Naive thymus-derived CD8-positive, alpha-beta T cell (primary cell): ENCODE measurements around the gene UBE2E1. TPM values are rescaled to one million over a fixed set of nuclear protein-coding genes. Genes with fewer than 3 reads are reported as not detected.
"Not testable (repeated sequence)": the region's sequence is repeated elsewhere in the genome, so short reads cannot be mapped to it uniquely, and the experiment has no call there.

ENCODE experiments used
- ATAC-seq, 2 donors: fragments of 150-1000 bp; cut with Tn5 transposase in 1 of 2; sonication (Bioruptor Pico), chemical (Tn5 transposase) in 1 of 2; 1 replicate in 1 of 2; 2 replicates in 1 of 2; pipeline ENCODE4 v1.10.0; 2021; ENCODE audit warnings: mild to moderate bottlenecking in 2 of 2, moderate library complexity in 2 of 2
- POLR2A ChIA-PET: fragments of 350-600 bp; sonication (Branson Sonifier 250); formaldehyde crosslinking; loops from one replicate; lab custom pipeline; 2021; ENCODE audit warnings: antibody characterized with exemption; lab: Charles Lee
- DNase-seq, 10 donors: peaks; one replicate each; pipeline versions ENCODE4 v3.0.0 to v3.0.0-alpha.2; 2020 to 2022
- H3K27ac Mint-ChIP-seq, 10 donors: one replicate each; pipeline ENCODE4 v1.8.0; 2020 to 2022; ENCODE audit warnings: mild to moderate bottlenecking in 10 of 10, mixed read lengths in 10 of 10, moderate library complexity in 4 of 10, inconsistent platforms in 1 of 10
- H3K27me3 Mint-ChIP-seq, 5 donors: one replicate each; pipeline ENCODE4 v1.8.0; 2021 to 2022; ENCODE audit warnings: mixed read lengths in 5 of 5
- H3K36me3 Mint-ChIP-seq, 3 donors: one replicate each; pipeline ENCODE4 v1.8.0; 2020 to 2022; ENCODE audit warnings: mixed read lengths in 3 of 3, mild to moderate bottlenecking in 2 of 3, inconsistent platforms in 1 of 3
- H3K4me1 Mint-ChIP-seq, 4 donors: one replicate each; pipeline ENCODE4 v1.8.0; 2021 to 2022; ENCODE audit warnings: mixed read lengths in 4 of 4
- H3K4me3 Mint-ChIP-seq, 10 donors: one replicate each; pipeline ENCODE4 v1.8.0; 2020 to 2022; ENCODE audit warnings: mild to moderate bottlenecking in 10 of 10, mixed read lengths in 10 of 10, moderate library complexity in 6 of 10, inconsistent platforms in 1 of 10
- H3K9me3 Mint-ChIP-seq, 9 donors: one replicate each; pipeline ENCODE4 v1.8.0; 2020 to 2022; ENCODE audit warnings: mixed read lengths in 9 of 9, mild to moderate bottlenecking in 3 of 9, inconsistent platforms in 1 of 9, moderate library complexity in 1 of 9
- polyA plus RNA-seq, 3 donors: library from polyadenylated mRNA; unstranded; fragments of 300-500 nt; fragmentation: Illumina TruSeq; gene quantifications; one replicate each; pipeline ENCODE4 v1.2.3, GENCODE V29; 2021
- total RNA-seq, 8 experiments: library from RNA in 2 of 8; stranded (reverse) in 2 of 8; gene quantifications; one replicate each; pipeline ENCODE4 v1.2.3 and lab custom pipeline; 2021 to 2026

UBE2E1 gene
- total and polyA plus RNA-seq, 5 experiments from 2014 or later = 5.6 to 65.6 (median 14.7) TPM

GRCh38 chr3:23900744-23901143 is 95.0 kb downstream of the UBE2E1 start:
- H3K4me1 Mint-ChIP-seq = peaks cover 0 to 4% (median 1%) of the 10 kb centered on the region in 4 donors
- no peaks in the 10 kb centered on the region for H3K27me3 Mint-ChIP-seq
- peaks cover 5 to 74% (median 35%) of the 10 kb centered on the region in 3 donors for H3K36me3 Mint-ChIP-seq
- no peak for ATAC-seq
- H3K27ac Mint-ChIP-seq = no peak overlapping the region
- no peak for DNase-seq
- H3K9me3 Mint-ChIP-seq = no peaks in the 10 kb centered on the region
- no peak overlapping the region for H3K4me3 Mint-ChIP-seq
- POLR2A ChIA-PET = interaction anchor here (0.7 to 1.0 kb wide), 2 partner anchors 16 to 126 kb away, joined by 3 to 5 read pairs; partner anchors contain the start of genes NKIRAS1 and RPL15

DNA sequence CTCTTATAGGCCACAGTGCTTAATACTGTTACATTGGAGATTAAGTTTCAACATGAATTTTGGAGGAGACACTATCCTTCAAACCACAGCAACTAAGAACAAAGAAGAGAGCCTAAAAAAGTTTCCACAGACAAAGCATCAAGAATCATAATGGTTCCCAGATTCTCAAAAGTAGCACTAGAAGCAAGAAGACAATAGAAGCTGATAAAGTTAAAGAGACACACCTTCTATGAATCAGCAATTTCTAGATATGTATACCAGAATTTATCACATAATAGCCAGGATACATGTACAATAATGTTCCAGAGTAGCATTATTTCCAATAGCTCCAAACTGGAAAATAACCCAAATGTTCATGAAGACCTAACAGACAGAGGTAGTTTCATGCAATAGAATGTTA is 98.8 kb downstream of the UBE2E1 start:
- peaks cover 0 to 2% (median under 1%) of the 10 kb centered on the region in 4 donors for H3K4me1 Mint-ChIP-seq
- no peaks in the 10 kb centered on the region for H3K9me3 Mint-ChIP-seq
- DNase-seq (no peak), ATAC-seq (no peak)
- no peak overlapping the region for H3K4me3 Mint-ChIP-seq
- peaks cover 0 to 67% (median 33%) of the 10 kb centered on the region in 3 donors for H3K36me3 Mint-ChIP-seq
- POLR2A ChIA-PET = no interaction called here
- H3K27me3 Mint-ChIP-seq = no peaks in the 10 kb centered on the region
- H3K27ac Mint-ChIP-seq = peak overlapping the region in 1 of 10 donors; percentile 8

GRCh38 chr3:23909341-23909740 is 103.6 kb downstream of the UBE2E1 start:
- H3K36me3 Mint-ChIP-seq = peaks cover 0 to 44% (median 15%) of the 10 kb centered on the region in 3 donors
- ATAC-seq = no peak
- peaks cover 0 to 7% (median 2%) of the 10 kb centered on the region in 4 donors for H3K4me1 Mint-ChIP-seq
- H3K4me3 Mint-ChIP-seq = no peak overlapping the region
- no peaks in the 10 kb centered on the region for H3K27me3 Mint-ChIP-seq
- H3K9me3 Mint-ChIP-seq = no peaks in the 10 kb centered on the region
- no peak for DNase-seq
- H3K27ac Mint-ChIP-seq = no peak overlapping the region
- POLR2A ChIA-PET = interaction anchor here (1.0 kb wide), 1 partner anchor 8 kb away, joined by 3 read pairs; the partner anchor contains the start of genes NKIRAS1 and RPL15

DNA sequence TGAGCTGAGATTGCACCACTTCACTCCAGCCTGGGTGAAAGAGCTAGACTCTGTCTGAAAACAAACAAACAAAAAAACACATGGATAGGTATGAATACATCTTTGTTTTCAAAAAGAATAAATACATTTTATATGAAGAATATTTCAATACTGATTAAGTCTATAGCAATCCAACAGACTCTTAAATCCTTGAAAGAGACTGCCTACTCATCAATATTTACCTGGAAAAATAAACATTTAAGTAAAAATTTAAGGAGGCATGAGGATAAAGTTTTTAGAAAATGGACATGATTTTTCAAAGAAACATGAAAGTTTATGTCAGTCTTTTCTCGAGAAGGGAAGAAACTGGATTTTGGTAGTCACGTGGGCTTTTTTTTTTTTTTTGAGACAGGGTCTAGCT is 105.6 kb downstream of the UBE2E1 start:
- no peak overlapping the region for H3K27ac Mint-ChIP-seq
- POLR2A ChIA-PET = no interaction called here
- ATAC-seq (no peak), DNase-seq (no peak)
- peaks cover 0 to 33% (median 6%) of the 10 kb centered on the region in 3 donors for H3K36me3 Mint-ChIP-seq
- H3K4me1 Mint-ChIP-seq = peaks cover 8 to 23% (median 18%) of the 10 kb centered on the region in 4 donors
- no peak overlapping the region for H3K4me3 Mint-ChIP-seq
- H3K27me3 Mint-ChIP-seq = no peaks in the 10 kb centered on the region
- no peaks in the 10 kb centered on the region for H3K9me3 Mint-ChIP-seq

DNA sequence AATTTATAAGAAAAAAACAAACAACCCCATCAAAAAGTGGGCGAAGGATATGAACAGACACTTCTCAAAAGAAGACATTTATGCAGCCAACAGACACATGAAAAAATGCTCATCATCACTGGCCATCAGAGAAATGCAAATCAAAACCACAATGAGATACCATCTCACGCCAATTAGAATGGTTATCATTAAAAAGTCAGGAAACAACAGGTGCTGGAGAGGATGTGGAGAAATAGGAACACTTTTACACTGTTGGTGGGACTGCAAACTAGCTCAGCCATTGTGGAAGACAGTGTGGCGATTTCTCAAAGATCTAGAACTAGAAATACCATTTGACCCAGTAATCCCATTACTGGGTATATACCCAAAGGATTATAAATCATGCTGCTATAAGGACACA is 106.6 kb downstream of the UBE2E1 start:
- POLR2A ChIA-PET, H3K9me3 Mint-ChIP-seq, ATAC-seq, H3K27me3 Mint-ChIP-seq, DNase-seq, H3K4me3 Mint-ChIP-seq, H3K27ac Mint-ChIP-seq: not testable (repeated sequence)
- peaks cover 0 to 30% (median 6%) of the 10 kb centered on the region in 3 donors for H3K36me3 Mint-ChIP-seq
- peaks cover 12 to 25% (median 21%) of the 10 kb centered on the region in 4 donors for H3K4me1 Mint-ChIP-seq

DNA sequence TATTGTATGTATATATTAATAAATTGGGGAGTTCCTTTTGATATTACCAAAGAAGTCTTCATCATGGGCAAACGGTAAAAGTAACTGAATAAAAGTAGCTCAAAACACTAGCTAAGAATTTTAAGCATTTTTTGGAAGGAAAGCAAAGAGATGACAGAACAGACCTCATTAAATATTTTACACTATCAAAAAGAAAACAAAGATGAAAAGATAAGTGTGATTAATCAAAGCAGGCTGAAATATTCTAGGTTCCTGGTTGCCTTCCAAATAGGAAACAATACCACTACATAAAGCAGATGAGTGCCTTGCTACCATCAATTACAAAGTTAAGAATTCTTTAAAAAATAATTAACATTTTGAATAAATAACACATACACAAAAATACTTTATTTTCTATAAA is 107.4 kb downstream of the UBE2E1 start:
- no peak overlapping the region for H3K27ac Mint-ChIP-seq
- ATAC-seq = no peak
- DNase-seq = no peak
- H3K27me3 Mint-ChIP-seq = no peaks in the 10 kb centered on the region
- peaks cover 7 to 33% (median 10%) of the 10 kb centered on the region in 3 donors for H3K36me3 Mint-ChIP-seq
- peaks cover 18 to 31% (median 28%) of the 10 kb centered on the region in 4 donors for H3K4me1 Mint-ChIP-seq
- POLR2A ChIA-PET = interaction anchor here (1.1 kb wide), 1 partner anchor 16 kb away, joined by 6 read pairs; no protein-coding TSS in a partner anchor
- no peak overlapping the region for H3K4me3 Mint-ChIP-seq
- H3K9me3 Mint-ChIP-seq = no peaks in the 10 kb centered on the region

DNA sequence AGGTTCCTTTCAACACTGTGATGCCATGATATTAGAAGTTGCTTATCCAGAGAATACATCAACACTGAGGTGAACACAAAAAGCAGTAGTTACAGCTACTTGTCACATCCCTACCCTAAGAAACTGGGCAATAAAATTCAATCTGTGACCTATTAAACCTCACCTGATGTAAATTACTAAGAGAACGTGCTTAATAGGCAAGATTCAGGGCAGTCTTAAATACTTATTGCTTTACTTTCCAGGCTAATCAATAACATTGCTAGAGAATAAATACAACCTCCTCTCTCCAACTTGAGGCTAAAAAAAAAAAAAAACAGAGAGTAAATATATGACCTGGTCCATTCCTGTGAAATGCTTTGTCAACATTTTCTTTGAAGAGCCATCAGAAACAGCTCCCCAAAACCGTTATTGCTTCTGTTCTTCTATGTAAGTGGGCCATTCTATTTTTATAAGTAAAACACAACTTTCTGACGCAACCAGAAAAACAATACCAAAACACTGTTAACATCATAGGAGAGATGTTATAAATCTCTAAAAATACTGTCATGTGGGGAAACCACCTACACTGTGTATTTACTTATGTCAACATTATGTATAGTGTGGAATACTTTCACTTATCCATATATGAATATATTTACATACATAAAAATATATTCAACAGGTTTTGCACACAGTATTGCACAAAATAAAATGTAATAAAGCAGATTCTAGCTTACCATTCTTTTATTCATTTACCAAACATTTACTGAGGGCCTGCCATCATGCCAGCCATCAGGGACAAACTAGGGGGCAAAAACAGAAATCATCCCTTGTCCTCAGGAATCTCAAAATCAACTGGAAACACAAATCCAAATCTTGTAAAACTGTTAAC is 108.4 kb downstream of the UBE2E1 start:
- H3K27ac Mint-ChIP-seq = peak overlapping the region in 1 of 10 donors; percentile 4
- POLR2A ChIA-PET = interaction anchor here (1.1 kb wide), 1 partner anchor 16 kb away, joined by 6 read pairs; no protein-coding TSS in a partner anchor

GRCh38 chr3:23915537-23916108 is 109.9 kb downstream of the UBE2E1 start:
- no peaks in the 10 kb centered on the region for H3K9me3 Mint-ChIP-seq
- POLR2A ChIA-PET = interaction anchor here (1.1 to 4.2 kb wide), 5 partner anchors 10 to 108 kb away, joined by 6 to 105 read pairs (median 7); partner anchors contain the start of gene NR1D2
- H3K27ac Mint-ChIP-seq = peak overlapping the region in 9 of 10 donors; percentile 53 to 99 (median 98)
- H3K36me3 Mint-ChIP-seq = peaks cover 10 to 38% (median 11%) of the 10 kb centered on the region in 3 donors
- H3K4me1 Mint-ChIP-seq = peaks cover 28 to 56% (median 50%) of the 10 kb centered on the region in 4 donors
- DNase-seq = no peak
- no peaks in the 10 kb centered on the region for H3K27me3 Mint-ChIP-seq
- H3K4me3 Mint-ChIP-seq = peak overlapping the region; percentile 95 to 99 (median 98)
- ATAC-seq = no peak

More for the DNA sequence above, 108.4 kb downstream of the UBE2E1 start:
- DNase-seq = no peak
- no peaks in the 10 kb centered on the region for H3K9me3 Mint-ChIP-seq
- peaks cover 25 to 40% (median 37%) of the 10 kb centered on the region in 4 donors for H3K4me1 Mint-ChIP-seq
- ATAC-seq = no peak
- H3K36me3 Mint-ChIP-seq = peaks cover 10 to 35% (median 11%) of the 10 kb centered on the region in 3 donors
- peak overlapping the region in 1 of 10 donors; percentile 24 for H3K4me3 Mint-ChIP-seq
- H3K27me3 Mint-ChIP-seq = no peaks in the 10 kb centered on the region

DNA sequence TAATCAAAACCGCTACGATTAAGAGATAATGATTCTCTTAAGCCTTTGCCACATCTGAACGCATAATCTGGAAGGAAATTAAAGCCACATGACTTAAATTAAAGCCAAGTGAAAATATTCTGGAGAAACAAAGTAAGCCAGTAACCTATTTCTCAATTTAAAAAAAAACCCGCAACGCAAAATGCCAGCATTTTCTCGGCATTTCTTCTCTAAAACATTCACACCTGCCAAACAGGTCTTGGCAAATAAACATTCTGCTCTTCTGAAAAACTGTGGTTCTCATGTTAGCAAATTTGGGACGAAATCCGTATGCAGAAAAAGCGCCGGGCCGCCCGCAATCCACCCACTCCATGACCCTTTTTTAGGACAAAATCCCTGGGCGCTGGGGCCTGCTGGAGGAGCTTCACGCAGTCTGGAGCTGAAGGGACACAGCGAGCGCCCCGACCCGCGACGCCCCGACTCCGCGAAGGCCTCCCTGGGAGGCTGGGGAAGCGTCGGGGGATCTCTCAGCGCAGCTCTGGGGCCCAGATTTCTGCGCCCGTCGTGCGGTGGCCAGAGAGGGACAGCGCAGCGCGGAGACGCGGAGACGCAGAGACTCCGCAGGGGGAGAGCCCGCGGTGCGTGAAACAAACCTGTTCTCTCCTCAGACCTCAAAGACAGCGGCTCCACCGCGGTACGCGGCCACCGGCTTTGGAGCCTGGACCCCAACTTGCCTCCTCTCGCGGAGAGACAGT is 110.6 kb downstream of the UBE2E1 start:
- POLR2A ChIA-PET = interaction anchor here (0.7 to 4.2 kb wide), 23 partner anchors 7 to 1867 kb away, joined by 3 to 105 read pairs (median 4); partner anchors contain the start of genes NGLY1 and NR1D2
- peak overlapping the region; percentile 96 to 99 (median 98) for H3K27ac Mint-ChIP-seq
- no peaks in the 10 kb centered on the region for H3K27me3 Mint-ChIP-seq
- DNase-seq (no peak), ATAC-seq (peak; percentile 40 to 51)
- H3K9me3 Mint-ChIP-seq = no peaks in the 10 kb centered on the region
- H3K36me3 Mint-ChIP-seq = peaks cover 9 to 43% (median 11%) of the 10 kb centered on the region in 3 donors
- peaks cover 29 to 59% (median 50%) of the 10 kb centered on the region in 4 donors for H3K4me1 Mint-ChIP-seq
- H3K4me3 Mint-ChIP-seq = peak overlapping the region; percentile 95 to 99 (median 98)

DNA sequence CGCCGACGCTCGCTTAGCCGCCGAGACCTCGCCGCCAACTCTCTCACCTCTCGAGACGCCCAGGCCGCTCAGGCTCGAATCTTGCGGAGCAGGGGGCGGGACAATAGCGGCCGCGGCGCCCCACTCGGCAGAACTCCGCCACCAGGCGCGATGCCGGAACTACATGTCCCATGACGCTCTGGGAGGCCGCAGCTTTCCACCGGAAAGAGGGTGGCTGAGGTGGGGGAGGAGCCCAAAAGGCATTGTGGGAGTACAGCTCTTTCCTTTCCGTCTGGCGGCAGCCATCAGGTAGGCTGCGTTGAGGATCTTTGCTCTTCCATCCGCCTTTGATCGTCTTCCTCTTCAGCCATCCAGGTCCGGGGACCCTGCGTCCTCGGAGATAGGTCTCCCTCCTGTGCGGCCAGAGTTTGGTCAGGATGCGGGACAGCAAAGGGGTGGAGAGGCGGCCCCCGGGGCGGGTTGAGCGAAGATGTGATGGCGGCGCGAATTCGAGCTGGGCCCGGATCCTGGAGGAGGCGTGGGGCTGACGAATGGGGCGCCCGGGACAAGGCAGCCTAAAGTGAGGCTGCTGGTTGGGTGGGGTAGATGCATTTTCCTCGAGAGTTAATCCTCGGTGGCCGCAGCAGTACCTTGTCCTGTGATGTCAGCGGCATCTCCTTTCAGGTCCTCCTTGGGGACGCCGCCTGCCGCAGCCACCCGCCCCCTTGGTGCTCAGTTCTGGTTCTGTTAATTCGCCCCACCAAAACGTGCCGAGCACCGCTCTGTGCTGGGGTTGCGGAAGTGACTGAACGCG is 111.3 kb downstream of the UBE2E1 start, which contains the start of the genes NKIRAS1 and RPL15:
Gene NKIRAS1, minus strand, starts transcription at position 105 of the 793 bp plus-strand sequence. CDS start 6,086 bp downstream, outside the sequence.
Gene RPL15, plus strand, starts transcription at position 247 of the 793 bp plus-strand sequence. CDS start 728 bp downstream, outside the sequence.
- peaks cover 30 to 61% (median 50%) of the 10 kb centered on the region in 4 donors for H3K4me1 Mint-ChIP-seq
- peak; percentile 89 to 91 for ATAC-seq
- no peaks in the 10 kb centered on the region for H3K27me3 Mint-ChIP-seq
- H3K9me3 Mint-ChIP-seq = no peaks in the 10 kb centered on the region
- H3K27ac Mint-ChIP-seq = peak within 1 kb of the TSS; percentile 96 to 99 (median 98)
- H3K4me3 Mint-ChIP-seq = peak within 1 kb of the TSS; percentile 95 to 99 (median 98)
- POLR2A ChIA-PET = interaction anchor here (0.7 to 4.2 kb wide), 23 partner anchors 8 to 1866 kb away, joined by 3 to 105 read pairs (median 4); partner anchors contain the start of genes NGLY1 and NR1D2
- peak; percentile 92 to 99 (median 97) for DNase-seq
- H3K36me3 Mint-ChIP-seq = peaks cover 9 to 51% (median 11%) of the 10 kb centered on the region in 3 donors
